HEK293T (cell line): ENCODE measurements around the gene LRRC8C.

ENCODE experiments used
- CTCF ChIA-PET: fragments of 350-600 bp; formaldehyde crosslinking; extraction: SDS; loops from one replicate; lab custom pipeline; 2021; ENCODE audit warnings: antibody characterized with exemption, inconsistent platforms; lab: Yijun Ruan, JAX
- POLR2A ChIA-PET: fragments of 350-600 bp; formaldehyde crosslinking; extraction: SDS; loops from one replicate; lab custom pipeline; 2020; ENCODE audit warnings: antibody characterized with exemption, inconsistent platforms; lab: Yijun Ruan, JAX
- DNase-seq: peaks from one replicate; pipeline ENCODE4 v3.0.0; 2012; ENCODE audit warnings: mixed read lengths; ENCODE audit errors: extremely low spot score
- ARNT ChIP-seq: fragments of 450-650 bp; IDR thresholded peaks from 2 replicates; pipeline ENCODE4 v1.6.1; 2017; ENCODE audit warnings: mild to moderate bottlenecking
- BHLHE40 ChIP-seq: fragments of 450-650 bp; IDR thresholded peaks from 2 replicates; pipeline ENCODE4 v1.6.1; 2016; ENCODE audit warnings: mild to moderate bottlenecking, moderate library complexity, borderline replicate concordance
- CTBP1 ChIP-seq: fragments of 450-650 bp; IDR thresholded peaks from 2 replicates; pipeline ENCODE4 v1.6.1; 2016; ENCODE audit warnings: borderline replicate concordance
- ELF4 ChIP-seq: fragments of 450-650 bp; IDR thresholded peaks from 2 replicates; pipeline ENCODE4 v1.6.1; 2017; ENCODE audit warnings: antibody characterized with exemption
- FOXA1 ChIP-seq: fragments of 450-650 bp; IDR thresholded peaks from 2 replicates; pipeline ENCODE4 v1.6.1; 2016; ENCODE audit warnings: mild to moderate bottlenecking
- FOXK2 ChIP-seq: fragments of 450-650 bp; IDR thresholded peaks from 2 replicates; pipeline ENCODE4 v1.6.1; 2016; ENCODE audit warnings: mild to moderate bottlenecking
- FOXM1 ChIP-seq: fragments of 450-650 bp; IDR thresholded peaks from 2 replicates; pipeline ENCODE4 v1.6.1; 2017; ENCODE audit warnings: mild to moderate bottlenecking, borderline replicate concordance
- HDGF ChIP-seq: fragments of 450-650 bp; IDR thresholded peaks from 2 replicates; pipeline ENCODE4 v1.6.1; 2017; ENCODE audit warnings: antibody characterized with exemption, borderline replicate concordance
- L3MBTL2 ChIP-seq: fragments of 450-650 bp; conservative IDR thresholded peaks from 2 replicates; pipeline ENCODE4 v1.6.1; 2016; ENCODE audit warnings: mild to moderate bottlenecking
- LEF1 ChIP-seq: fragments of 450-650 bp; IDR thresholded peaks from 2 replicates; pipeline ENCODE4 v1.6.1; 2017; ENCODE audit warnings: mild to moderate bottlenecking, borderline replicate concordance
- NFRKB ChIP-seq: fragments of 450-650 bp; IDR thresholded peaks from 2 replicates; pipeline ENCODE4 v1.6.1; 2016; ENCODE audit warnings: mild to moderate bottlenecking, moderate library complexity
- PKNOX1 ChIP-seq: fragments of 450-650 bp; IDR thresholded peaks from 2 replicates; pipeline ENCODE4 v1.6.1; 2016
- SP1 ChIP-seq: fragments of 450-650 bp; IDR thresholded peaks from 2 replicates; pipeline ENCODE4 v1.6.1; 2017
- SUZ12 ChIP-seq: fragments of 450-650 bp; IDR thresholded peaks from 2 replicates; pipeline ENCODE4 v1.6.1; 2016; ENCODE audit warnings: mild to moderate bottlenecking
- TARDBP ChIP-seq: fragments of 450-650 bp; IDR thresholded peaks from 2 replicates; pipeline ENCODE4 v1.6.1; 2016
- ZNF384 ChIP-seq: fragments of 450-650 bp; IDR thresholded peaks from 2 replicates; pipeline ENCODE4 v1.6.1; 2016

The LRRC8C gene

DNA sequence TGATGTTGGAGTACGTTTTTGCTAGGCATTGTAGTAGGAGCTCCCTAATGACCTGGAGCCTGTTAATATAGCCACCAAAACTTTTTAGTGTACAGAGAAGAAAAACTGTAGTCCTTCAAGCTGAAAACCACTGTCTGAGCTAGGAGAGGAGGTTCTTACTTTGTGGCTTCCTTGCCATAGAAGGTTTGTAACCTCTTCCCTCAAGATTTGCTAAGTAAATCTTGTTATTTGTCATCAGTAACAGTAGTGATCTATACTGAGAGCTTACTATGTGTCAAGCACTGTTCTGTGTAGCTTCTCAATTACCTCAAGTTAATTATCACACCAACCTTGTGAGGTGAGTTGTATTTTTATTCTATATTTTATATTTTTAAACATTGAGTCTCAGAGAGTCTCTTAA is 21.2 kb upstream of the LRRC8C start:
- TF ChIP-seq PKNOX1 (no peak), HDGF (no peak), SUZ12 (no peak)
- ChIA-PET POLR2A (no interaction called here), CTCF (interaction anchor here (1.0 to 1.2 kb wide), 2 partner anchors 10 to 150 kb away, joined by 3 read pairs; no protein-coding TSS in a partner anchor)
- no peak for DNase-seq

GRCh38 chr1:89613928-89614327 is 19.0 kb upstream of the LRRC8C start:
- TF ChIP-seq PKNOX1 (no peak), NFRKB (no peak), FOXK2 (no peak)
- POLR2A ChIA-PET: interaction anchor here (1.1 kb wide), 1 partner anchor 9 kb away, joined by 5 read pairs; no protein-coding TSS in a partner anchor
- CTCF ChIA-PET: no interaction called here
- no peak for DNase-seq

DNA sequence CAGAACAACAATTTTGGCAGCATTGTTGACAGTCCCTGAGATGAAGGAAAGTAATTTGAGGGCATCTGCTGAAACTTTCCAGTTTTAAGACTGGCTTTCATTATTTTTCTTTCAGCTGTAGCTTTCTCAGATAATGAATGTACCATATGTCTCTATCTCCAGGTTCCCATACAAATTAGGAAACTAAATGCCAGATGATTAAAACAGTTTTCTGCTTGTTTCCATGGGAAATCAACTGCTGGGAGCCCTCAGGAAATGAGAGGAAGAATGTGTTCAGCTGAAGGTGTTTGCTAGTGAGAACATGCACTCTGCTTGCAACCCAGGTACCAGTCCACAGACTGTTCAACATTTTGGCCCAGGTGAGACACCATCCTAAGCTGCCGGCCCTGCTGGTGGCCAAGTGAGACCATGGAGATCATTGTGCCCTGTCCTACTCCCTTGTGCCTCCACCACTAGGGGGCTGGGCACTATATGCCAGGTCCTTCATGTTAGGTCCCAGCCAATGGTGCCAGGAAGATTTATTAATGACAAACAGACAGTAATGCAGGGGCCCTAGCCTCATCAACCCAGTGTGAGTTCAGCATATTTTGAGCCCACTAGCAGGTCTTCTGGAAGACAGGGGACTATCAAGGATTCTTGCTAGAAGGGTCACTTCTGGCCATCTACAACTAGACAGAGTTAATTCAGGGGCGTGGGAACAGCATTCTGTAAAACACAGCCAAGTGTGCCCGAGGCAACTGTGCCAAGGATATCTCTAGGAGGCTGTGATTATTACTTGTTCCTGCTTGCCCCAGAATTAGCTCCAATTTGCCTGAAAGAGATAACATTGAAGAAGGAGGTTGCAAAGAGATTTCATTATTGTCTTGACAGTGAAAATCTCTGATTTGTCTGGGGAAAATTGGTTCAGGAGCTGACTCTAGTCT is 17.0 kb upstream of the LRRC8C start:
- DNase-seq: peak; percentile 28
- POLR2A ChIA-PET: no interaction called here
- CTCF ChIA-PET: interaction anchor here (0.6 to 2.3 kb wide), 3 partner anchors 15 to 1379 kb away, joined by 3 to 14 read pairs (median 3); partner anchors contain the start of gene LRRC8C

DNA sequence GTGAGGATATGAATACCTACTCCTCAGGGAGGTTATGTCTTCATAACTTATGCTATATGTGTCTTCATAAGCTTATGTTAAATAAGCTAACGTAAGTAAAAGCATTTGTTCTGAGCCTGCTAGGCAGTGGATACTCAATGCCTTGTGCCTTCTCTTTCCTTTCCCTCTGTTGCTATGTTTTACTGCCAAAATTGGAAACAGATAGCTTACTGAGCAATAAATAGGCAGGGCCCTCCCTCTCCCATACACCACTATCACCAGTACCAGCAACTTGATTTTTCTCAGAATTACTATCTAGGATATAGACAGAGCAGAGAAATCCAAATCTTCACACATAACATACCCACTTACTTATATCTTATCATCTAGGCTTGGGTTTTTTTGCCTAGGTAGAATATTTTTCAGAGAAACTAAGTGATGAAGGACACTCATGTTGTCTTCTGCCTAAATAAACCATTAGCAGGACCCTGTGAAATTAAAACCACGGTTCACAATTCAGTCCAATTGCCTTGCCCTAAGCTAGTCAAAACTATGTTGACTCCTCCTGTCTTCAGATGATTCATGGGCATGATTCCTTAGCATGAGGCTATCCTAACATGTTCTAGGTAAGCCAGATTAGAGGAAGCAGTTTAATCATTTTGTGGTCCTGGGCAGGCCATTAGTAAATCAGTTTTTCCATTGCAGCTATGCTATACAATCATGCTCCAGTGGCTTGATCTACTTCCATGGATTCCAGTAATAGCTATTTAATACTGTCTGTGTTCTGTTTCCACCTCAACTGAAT is 15.9 kb upstream of the LRRC8C start:
- TF ChIP-seq LEF1 (no peak), NFRKB (no peak), L3MBTL2 (no peak), FOXM1 (no peak), ARNT (no peak), BHLHE40 (no peak), FOXA1 (no peak), HDGF (no peak), SP1 (no peak), TARDBP (no peak)
- ChIA-PET CTCF (interaction anchor here (0.6 to 2.3 kb wide), 4 partner anchors 14 to 1378 kb away, joined by 3 to 14 read pairs (median 3); partner anchors contain the start of genes LRRC8B and LRRC8C), POLR2A (no interaction called here)
- no peak for DNase-seq

More for the DNA sequence above, 17.0 kb upstream of the LRRC8C start:
- TF ChIP-seq LEF1: no peak
- TF ChIP-seq HDGF: no peak
- no peak for TF ChIP-seq ZNF384
- TF ChIP-seq L3MBTL2: no peak
- no peak for TF ChIP-seq PKNOX1
- TF ChIP-seq ELF4: no peak

- ChIA-PET POLR2A (no interaction called here), CTCF (no interaction called here)
- TF ChIP-seq ZNF384 (no peak), CTBP1 (no peak), LEF1 (no peak), FOXK2 (no peak)
- no peak for DNase-seq
Measured at GRCh38 chr1:89620664-89621063, 12.3 kb upstream of the LRRC8C start.

- no peak for DNase-seq
- TF ChIP-seq FOXA1: no peak
- no peak for TF ChIP-seq SP1
- no peak for TF ChIP-seq FOXM1
- TF ChIP-seq HDGF: no peak
- no peak for TF ChIP-seq NFRKB
- no peak for TF ChIP-seq ARNT
- no peak for TF ChIP-seq CTBP1
- TF ChIP-seq LEF1: no peak
- no peak for TF ChIP-seq L3MBTL2
- no peak for TF ChIP-seq BHLHE40
- TF ChIP-seq ZNF384: no peak
- TF ChIP-seq TARDBP: no peak
- TF ChIP-seq FOXK2: no peak
- TF ChIP-seq PKNOX1: no peak
- ChIA-PET CTCF (interaction anchor here (0.7 to 2.1 kb wide), 2 partner anchors 17 to 140 kb away, joined by 4 to 8 read pairs; no protein-coding TSS in a partner anchor), POLR2A (no interaction called here)
Measured at GRCh38 chr1:89622895-89623294, 10.0 kb upstream of the LRRC8C start.
